GM21515 (cell line): ENCODE data around the gene GADD45B.
"Not testable (repeated sequence)": the region's sequence is repeated elsewhere in the genome, so short reads cannot be mapped to it uniquely, and the experiment has no call there.

Source experiments
- ATAC-seq: cut with Tn5 transposase; IDR thresholded peaks from one replicate; pipeline ENCODE4 v1.9.1; 2021; ENCODE audit not compliant: unreplicated experiment

The GADD45B gene

DNA sequence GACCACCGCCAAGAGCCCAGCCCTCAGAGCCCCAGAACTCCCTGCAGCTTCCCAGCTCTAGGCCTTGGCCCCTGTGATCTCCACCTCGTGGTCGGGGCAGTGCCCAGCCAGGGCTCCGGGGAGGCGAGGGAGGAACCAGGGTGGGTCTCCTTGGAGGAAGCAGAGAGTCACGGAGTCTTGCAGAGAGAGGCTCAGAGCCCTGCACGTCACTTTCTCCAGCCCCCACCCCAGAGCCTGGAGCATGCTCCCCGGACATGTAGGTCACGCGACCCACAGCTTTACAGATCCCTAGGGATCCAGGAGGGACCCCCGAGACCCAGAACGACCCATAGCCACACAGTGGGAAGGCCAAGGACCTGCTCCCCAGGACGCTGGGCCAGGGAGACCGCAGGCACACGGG, 11.9 kb downstream of the GADD45B start:
- no peak for ATAC-seq

DNA sequence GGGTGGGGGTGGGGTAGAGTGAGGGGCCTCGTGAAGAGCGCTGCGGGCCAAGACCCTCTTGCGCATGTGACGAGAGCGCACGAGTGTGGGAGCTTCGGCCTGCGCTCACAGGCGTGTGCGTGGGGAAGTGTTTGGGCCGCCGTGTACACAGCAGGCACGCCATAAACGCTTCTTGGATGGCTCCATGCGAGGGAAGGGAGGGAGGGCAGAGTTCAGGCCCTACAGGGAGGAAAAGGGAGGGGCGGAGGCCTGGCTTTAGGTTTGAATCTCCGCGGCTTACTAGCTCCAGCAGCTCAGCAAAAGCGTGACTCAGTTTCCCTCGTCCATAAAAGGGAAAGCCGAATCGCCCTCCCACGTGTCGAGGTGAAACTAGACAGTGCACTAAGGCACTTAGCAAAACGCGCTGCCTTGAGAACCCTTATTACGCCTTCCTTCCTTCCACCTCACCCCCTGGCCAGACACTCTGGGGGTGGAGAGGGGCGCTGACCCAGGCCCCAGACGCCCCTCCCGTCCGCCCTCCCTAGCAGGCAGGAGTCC, 12.5 kb downstream of the GADD45B start:
- no peak for ATAC-seq

DNA sequence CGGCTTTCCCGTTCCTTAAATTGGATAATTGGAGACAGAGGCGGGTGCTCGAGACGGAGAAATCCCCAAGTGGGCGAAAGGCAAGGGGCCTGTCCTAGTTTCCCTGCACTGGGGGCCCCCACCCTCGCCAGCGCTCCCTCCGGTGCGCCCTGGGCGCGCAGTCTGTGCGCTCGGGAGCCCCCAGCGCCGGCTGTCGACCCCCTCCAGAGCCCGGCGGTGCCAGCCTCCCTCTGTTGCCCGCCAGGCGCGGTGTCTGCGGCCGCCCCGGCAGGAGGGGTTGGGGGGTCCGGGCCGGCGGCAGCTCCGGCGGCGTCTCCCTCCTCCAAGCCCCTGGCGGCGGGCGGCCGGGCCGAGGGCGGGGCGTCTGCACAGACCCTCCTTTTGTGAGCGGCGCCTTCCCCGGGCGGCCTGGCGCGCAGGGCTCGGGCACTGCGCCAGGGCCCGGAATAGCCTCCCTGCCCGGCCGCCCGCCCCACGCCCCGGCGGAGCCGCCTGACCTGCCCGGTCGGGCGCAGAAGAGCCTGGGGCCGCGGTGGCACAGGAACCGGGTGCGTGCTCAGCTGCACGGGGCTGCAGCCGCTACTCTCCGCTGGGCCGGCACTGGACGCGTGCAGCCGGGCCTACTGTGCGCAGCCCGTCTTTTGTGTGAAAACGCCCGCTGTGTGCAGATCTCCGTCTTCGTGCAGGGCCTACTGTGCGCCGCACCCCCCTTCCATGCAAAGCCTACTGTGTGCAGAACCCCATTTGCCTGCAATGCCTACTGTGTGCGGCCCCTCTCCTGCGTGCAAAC, 13.2 kb downstream of the GADD45B start:
- ATAC-seq = no peak

DNA sequence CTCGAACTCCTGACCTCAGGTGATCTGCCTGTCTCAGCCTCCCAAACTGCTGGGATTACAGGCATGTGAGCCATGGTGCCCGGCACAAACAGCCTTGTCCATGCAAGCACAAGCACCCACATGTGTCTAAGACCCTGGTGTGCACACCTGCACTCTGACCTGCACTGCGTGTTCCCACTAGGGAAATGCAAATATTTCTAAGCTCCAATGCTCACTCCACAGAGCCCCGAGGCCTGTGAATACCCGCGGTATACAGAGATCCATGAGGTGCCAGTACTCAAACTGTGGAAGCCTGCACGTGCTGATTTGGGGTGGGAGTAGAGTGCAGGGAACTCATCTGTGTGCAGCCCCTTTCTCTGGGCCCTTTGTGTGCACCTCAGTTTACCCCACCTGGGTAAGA, 14.7 kb downstream of the GADD45B start:
- ATAC-seq = no peak

DNA sequence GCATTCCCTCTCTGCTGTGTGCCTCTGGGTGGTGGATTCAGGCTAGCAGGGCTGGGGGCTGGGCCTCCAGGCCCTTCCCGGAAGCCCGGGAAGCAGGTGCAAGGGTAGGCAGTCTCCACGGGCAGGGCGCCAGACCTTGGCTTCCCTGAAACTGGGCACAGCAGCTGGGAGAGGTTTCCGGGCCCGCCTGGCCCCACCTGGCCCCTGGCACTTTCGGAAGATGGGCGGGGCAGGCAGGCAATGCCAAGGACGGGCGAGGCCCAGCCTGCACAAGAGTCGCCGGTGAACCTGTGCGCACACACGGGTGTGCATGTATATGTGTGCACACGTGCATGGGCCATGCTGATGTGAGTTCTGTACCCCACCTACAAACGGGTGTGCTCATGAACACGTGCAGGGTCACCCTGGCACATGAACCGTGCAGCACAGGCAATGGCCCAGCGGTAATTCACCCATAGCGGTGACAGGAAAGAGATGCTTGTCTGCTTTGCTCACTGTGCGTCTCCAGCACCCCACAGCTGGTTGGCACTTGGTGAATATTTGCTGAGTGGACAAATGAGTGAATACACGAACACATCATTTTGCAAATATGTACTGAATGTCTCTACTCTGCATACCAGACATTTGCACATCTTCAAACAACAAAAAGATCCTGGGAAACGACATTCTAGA, 15.3 kb downstream of the GADD45B start:
- ATAC-seq = no peak

DNA sequence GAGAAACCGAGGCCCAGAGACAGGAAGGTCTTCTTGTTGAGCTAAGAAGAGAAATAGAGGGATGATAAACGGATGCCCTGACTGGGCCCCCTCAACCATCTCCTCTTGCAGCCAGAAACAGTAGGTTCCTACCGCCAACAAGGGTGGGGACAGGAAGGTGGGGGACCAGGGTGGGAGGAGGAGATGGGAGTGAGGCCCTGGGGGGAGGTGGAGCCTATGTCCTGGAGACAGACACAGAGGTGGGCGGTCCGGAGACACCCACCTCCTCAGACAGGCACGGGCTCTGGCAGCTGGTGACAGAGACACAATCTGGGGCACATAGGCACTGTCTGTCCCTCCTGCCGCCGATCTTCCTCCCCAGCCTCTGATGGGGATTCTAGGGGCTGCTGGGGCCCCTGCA, 16.9 kb downstream of the GADD45B start:
- no peak for ATAC-seq

DNA sequence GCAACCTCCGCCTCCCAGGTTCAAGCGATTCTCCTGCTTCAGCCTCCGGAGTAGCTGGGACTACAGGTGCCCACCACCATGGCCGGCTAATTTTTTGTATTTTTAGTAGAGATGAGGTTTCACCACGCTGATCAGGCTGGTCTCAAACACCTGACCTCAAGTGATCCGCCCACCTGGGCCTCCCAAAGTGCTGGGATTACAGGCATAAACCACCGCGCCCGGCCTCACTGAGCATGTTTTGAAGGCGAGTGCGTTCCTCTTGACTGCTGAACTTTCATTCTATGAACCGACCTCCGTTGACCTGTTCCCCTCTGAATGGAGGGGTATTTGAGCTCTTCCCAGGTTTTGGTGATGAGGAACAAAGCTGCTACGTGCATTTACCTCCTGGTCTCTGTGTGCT, 17.5 kb downstream of the GADD45B start:
- not testable (repeated sequence) for ATAC-seq

DNA sequence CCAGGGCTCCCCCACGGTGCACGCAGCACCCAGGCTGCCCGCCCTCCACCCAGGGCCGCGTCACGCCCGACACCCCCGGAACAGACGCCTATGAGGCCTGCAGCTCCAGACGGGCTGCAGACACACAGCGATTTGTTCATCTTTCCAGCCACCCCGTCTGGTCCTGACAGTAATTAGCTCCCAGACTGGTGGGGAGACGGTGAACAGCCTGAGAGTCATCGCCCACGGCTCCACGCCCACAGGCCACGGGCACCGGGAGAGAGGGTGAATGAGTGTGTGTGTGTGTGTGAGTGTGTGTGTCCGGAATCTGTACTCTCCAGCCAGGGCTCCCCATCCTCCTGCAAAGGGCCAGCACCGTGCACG, 18.1 kb downstream of the GADD45B start:
- no peak for ATAC-seq

DNA sequence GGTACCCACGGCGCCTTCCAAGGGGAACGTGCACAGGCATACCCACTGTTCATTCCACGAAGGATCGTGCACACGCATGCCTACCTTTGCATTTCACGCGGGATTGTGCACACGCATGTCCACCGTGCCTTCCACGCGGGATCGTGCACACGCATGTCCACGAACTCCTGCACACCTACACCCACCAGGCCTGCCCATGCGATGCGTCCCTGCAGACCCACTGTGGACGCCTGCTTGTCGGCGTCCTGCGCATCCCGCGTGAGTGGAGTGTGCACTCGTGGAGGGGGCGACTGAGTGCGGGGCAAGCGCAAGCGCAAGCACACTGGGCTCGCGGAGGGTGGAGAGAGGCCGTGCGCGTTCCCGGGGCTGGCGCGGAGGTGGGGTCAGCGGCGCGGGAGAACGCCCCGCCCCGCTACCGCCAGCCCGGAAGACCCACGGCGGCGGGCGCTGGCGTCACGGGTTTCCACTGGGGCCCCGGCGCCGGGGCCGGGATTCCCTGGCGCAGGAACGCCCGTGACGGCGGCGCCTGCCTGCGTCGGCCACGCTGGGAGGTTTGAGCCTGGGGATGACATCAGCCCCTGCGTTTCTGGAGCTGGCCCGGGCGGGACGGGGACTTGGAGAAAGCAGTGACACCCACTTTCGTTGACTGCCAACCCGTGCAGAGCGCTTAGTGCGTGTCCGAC, 18.7 kb downstream of the GADD45B start:
- ATAC-seq = no peak

DNA sequence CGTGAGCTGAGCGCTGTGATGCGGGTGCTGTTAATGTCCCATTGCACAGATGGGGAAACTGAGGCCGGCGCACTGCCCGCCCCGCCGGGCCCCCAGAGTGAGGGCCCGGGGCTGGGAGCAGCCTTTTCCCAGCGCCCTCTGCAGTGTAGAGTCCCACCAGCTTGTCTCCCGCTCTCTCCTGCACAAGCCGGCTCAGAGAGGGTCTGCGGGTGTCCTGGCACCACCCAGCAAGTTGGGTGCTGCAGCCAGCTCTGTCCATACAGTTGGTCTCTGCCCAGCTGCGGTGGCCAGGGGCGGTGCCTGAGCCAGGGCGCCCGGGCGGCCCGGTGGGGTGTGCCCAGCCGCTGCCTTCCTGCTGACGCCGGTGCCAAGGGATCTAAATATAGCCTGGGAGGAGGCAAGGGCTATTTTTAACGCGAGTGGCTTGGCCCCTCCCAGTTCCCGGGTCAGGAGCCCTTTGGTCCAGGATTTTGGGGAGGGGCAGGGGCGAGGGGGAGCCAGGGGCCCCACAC, 19.3 kb downstream of the GADD45B start:
- ATAC-seq = no peak

DNA sequence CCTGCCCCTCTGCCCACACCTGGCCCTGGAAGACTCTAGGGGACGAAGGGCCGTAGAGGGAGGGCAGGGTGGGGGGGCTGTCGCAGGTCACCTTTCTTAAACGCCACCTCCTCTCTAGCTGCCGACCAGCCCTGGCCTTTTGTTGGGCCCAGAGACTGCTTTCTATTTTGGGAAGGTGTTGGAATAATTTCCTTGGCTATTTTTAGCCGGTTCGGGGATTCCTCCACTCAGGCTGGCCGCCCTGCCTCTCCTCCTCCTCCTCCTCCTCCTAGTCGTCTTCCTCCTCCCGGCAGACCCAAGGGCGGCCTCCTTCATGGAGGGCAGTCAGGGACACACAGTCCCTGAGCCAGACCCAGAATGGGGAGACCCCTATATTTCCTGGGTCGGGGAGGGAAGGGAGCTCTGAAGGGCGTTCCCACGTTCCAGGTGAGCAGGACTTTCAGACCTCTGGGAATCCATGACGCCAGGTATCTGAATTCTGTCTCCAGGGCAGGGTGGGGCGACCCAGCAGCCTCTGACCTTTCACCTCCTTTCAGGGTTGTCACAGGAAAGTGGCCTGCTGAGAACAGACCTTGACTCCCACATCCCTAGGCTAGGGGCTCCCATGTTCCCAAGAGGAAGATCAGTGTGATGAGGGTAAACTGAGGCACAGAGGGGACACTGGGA, 19.9 kb downstream of the GADD45B start:
- ATAC-seq = no peak

DNA sequence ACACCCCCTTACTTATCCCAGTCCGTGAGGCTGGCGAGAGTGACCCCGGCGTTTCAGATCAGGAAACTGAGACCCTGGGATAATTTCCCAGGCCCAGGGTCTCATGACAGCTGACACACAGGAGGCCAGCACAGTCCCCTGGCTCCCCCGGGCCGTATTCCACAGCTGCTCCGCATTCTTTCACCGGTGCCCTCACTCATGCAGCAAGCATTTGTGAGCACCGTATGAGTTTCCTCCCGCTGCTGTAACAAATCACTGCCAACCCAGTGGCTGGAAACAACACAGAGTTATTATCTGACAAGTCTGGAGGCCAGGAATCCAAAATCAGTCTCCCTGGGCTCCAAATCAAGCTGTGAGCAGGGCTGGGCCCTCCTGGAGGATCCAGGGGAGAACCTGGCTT, 21.3 kb downstream of the GADD45B start:
- ATAC-seq = no peak

DNA sequence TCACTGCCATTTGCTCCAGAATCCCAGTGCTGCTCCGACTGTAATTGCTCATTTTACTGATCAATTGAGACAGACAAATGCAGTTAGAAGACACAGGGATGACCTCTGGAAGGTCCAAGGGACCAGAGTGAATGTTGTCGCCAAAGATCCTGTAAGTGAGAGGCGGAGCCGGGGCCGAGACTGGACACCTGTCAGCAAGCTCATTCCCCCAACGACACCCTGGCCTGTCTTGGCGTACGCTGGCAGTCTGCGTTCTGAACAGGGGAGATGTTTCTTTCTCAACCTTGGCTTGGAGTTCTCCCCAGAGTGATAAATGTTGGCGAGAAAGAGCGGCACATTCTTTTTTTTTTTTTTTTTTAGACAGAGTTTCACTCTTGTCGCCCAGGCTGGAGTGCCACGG, 24.2 kb downstream of the GADD45B start:
- ATAC-seq = no peak

DNA sequence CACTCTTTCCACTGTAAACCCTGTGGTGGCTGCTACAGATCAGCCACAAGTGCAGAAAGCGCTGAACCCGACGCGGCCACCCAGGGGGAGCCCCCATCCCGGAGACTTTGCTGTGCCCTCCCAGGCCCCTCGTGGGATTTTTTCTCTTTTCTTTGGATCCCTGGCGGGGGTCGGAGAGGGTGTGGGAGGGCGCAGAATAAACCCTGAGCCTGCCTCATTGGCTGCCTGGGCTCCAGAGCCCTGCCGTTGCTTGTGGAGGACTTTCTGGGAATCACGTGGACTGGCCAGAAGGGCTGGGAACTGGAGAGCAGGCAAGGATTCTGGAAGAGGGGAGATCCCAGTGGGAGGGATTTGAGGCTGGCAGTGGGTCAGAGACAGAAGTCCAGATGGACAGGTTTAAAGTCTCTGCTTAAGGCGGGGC, 24.9 kb downstream of the GADD45B start:
- ATAC-seq = no peak

DNA sequence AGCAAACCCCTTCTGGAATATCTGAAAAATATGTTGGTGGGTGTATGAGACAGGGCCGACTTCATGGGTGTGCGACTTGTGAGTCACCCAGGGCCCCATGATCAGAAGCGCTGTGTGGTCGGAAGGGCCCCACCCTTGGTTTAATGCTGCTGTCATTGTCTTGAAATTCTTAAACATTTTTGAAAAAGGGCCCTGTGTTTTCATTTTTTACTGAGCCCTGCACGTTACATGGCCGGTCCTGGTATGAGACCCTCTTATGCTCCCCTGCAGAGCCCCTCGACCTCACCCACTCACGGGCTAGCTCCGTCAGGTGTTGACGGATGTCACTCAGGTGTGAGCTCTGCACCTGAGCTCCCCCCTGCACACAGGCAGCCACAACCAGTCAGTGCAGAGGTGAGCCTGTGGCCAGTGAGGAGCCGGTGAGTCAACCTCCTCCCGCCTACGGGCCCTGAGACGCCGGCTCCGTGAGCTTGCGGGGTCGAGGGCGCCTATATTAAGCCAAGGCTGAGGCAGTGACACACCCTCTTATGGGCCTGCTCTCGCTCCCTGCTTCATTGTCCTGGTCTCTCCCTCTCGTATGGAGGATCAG, 27.7 kb downstream of the GADD45B start:
- no peak for ATAC-seq

DNA sequence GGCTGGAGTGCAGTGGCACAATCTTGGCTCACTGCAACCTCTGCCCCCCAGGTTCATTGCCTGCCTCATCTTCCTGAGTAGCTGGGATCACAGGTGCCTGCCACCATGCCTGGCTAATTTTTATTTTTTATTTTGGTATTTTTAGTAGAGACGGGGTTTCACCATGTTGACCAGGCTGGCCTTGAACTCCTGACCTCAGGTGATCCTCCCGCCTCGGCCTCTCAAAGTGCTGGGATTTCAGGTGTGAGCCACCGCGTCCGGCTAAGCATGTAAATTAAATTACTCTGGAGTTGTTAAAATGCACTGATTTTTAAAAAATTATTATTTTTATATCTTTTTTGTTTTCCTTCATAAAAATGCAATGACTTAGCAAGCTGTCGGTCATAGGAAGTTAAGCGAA, 30.7 kb downstream of the GADD45B start:
- ATAC-seq = not testable (repeated sequence)

DNA sequence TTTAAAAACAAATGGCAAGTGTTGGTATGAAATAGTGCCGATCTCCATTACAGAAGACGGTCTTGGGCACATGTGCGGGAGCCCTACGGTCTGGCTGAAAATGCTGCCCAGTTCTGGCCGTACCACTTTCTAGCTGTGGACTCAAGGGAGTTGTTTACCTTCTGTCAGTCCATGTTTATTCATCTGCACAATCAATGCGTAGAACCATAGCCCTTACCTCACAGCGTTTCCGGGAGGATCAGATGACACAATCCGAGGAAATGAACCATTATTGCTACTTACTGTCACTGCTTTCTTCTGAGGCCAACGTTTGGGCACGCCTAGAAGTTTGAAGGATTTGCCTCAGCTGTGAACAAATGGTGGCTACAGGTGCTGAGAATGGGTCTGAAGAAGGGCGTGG, 31.2 kb downstream of the GADD45B start:
- ATAC-seq = no peak

DNA sequence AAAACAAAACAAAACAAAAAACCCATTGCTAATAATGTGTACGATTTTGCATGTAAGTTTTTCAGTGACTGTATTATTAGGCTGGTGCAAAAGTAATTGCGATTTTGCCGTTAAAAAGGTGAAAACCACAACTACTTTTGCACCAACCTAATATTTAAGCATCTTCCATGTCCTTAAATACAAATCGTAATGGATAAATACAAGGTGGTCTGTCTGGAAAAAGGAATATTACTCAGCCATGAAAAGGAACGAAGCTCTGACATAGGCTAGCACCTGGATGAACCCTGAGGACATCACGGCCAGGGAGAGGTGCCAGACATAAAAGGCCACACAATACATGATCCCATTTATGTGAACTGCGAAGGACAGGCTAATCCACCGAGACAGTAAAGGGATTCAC, 33.2 kb downstream of the GADD45B start:
- no peak for ATAC-seq

DNA sequence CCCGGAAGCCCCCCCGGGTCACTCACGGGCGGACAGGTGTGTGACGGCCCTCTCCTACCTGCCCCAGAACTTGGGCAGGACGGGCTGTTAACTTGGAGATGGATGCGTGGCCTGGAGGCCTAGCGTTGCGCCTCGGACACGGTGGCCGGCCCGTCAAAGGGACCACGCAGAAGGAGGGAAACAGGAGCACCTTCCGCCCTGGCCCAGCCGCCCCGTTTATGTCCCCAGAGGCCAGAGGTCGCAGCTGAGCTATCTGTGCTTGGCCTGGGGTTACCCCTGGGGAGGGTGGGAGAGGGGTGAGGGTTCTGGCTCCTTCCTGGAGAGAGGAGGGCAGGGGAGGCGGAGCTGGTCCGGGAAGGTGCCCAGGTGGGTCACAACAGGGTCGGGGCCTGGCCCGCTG, 35.6 kb downstream of the GADD45B start:
- no peak for ATAC-seq

DNA sequence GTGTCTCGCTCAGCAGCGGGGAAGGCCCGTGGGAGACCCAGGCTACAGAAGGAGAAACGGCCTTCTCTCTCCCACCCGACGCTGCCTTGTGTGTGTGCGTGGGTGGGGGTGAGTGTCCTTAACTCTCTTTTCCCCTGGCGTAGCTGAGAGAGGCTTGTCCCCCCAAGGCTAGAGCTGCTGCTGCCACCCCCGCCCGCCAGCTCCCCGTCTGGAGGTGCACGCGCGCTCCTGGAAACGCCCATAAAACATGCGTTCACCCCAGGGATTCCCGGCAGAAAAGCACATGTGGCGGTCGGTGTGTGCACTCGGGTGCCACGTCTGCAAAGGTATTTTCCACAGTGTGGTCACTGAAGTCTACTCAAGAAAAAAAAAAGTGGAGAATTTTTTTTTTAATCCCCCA, 36.1 kb downstream of the GADD45B start:
- ATAC-seq = no peak
